ENCODE results near the gene SCAMP5.

DNA sequence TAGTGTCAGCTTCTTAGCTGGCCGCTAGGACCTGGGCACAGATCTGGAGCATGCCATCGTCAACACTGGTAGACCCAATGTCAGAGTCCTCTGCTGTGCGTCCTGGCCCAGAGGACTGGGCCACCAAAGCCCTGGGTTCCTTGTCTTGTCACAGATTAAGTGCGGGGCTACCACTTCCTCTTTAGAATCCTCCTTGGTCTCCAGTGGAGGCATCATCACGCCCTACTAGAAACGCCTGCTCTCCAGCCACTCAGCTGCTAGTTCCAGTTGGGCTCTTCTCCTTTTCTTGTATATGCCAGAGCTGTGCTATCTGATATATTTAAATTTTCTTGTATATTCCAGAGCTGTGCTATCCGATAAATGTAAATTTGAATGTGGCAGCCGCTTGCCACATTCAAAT is 39.3 kb downstream of the SCAMP5 start:
- TF ChIP-seq POLR2A (IDR thresholded peaks at IDR 0.05; ENCODE audit: low read depth, low read length) (no peak), RAD21 (IDR thresholded peaks at IDR 0.05; ENCODE audit: low read length) (no peak), CEBPB (IDR thresholded peaks at IDR 0.05; ENCODE audit: low read depth, low read length) (no peak), MAZ (IDR thresholded peaks at IDR 0.05; ENCODE audit: borderline replicate concordance, low read depth, low read length) (no peak), SMC3 (IDR thresholded peaks at IDR 0.05; ENCODE audit: low read depth, low read length) (no peak), RCOR1 (IDR thresholded peaks at IDR 0.05; ENCODE audit: insufficient replicate concordance, low read length) (no peak)
- TF ChIP-seq, protein P1, sequence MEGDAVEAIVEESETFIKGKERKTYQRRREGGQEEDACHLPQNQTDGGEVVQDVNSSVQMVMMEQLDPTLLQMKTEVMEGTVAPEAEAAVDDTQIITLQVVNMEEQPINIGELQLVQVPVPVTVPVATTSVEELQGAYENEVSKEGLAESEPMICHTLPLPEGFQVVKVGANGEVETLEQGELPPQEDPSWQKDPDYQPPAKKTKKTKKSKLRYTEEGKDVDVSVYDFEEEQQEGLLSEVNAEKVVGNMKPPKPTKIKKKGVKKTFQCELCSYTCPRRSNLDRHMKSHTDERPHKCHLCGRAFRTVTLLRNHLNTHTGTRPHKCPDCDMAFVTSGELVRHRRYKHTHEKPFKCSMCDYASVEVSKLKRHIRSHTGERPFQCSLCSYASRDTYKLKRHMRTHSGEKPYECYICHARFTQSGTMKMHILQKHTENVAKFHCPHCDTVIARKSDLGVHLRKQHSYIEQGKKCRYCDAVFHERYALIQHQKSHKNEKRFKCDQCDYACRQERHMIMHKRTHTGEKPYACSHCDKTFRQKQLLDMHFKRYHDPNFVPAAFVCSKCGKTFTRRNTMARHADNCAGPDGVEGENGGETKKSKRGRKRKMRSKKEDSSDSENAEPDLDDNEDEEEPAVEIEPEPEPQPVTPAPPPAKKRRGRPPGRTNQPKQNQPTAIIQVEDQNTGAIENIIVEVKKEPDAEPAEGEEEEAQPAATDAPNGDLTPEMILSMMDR (conservative IDR thresholded peaks at IDR 0.05; ENCODE audit: low read depth, low read length): no peak
- TF ChIP-seq, protein P2, sequence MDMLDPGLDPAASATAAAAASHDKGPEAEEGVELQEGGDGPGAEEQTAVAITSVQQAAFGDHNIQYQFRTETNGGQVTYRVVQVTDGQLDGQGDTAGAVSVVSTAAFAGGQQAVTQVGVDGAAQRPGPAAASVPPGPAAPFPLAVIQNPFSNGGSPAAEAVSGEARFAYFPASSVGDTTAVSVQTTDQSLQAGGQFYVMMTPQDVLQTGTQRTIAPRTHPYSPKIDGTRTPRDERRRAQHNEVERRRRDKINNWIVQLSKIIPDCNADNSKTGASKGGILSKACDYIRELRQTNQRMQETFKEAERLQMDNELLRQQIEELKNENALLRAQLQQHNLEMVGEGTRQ (IDR thresholded peaks at IDR 0.05; ENCODE audit: low read depth, low read length): no peak
